HG02970 (cell line): ENCODE measurements around the gene GABRB1.
"Not testable (repeated sequence)": the region's sequence is repeated elsewhere in the genome, so short reads cannot be mapped to it uniquely, and the experiment has no call there.

Experiments
- ATAC-seq: cut with Tn5 transposase; IDR thresholded peaks from one replicate; pipeline ENCODE4 v1.9.1; 2021; ENCODE audit warnings: mild to moderate bottlenecking, moderate library complexity, moderate number of reproducible peaks; ENCODE audit not compliant: unreplicated experiment, low FRiP score

Gene GABRB1

GRCh38 chr4:47373174-47373573 is 341.8 kb downstream of the GABRB1 start:
- no peak for ATAC-seq

- no peak for ATAC-seq
Observed at GRCh38 chr4:47373709-47374108, 342.3 kb downstream of the GABRB1 start.

GRCh38 chr4:47374477-47374876 is 343.1 kb downstream of the GABRB1 start:
- no peak for ATAC-seq

GRCh38 chr4:47378021-47378530 is 346.7 kb downstream of the GABRB1 start:
- not testable (repeated sequence) for ATAC-seq

- no peak for ATAC-seq
Observed at GRCh38 chr4:47381172-47381571, 349.8 kb downstream of the GABRB1 start.

GRCh38 chr4:47382846-47383360 is 351.5 kb downstream of the GABRB1 start:
- ATAC-seq, result no peak

GRCh38 chr4:47383829-47384427 is 352.6 kb downstream of the GABRB1 start:
- no peak for ATAC-seq

- ATAC-seq, result no peak
Observed at GRCh38 chr4:47386146-47386545, 354.8 kb downstream of the GABRB1 start.

GRCh38 chr4:47386561-47387235 is 355.3 kb downstream of the GABRB1 start:
- ATAC-seq, result no peak

- no peak for ATAC-seq
Observed at GRCh38 chr4:47390428-47391125, 359.2 kb downstream of the GABRB1 start.

- ATAC-seq, result no peak
Observed at GRCh38 chr4:47391256-47391655, 359.9 kb downstream of the GABRB1 start.

GRCh38 chr4:47406408-47406807 is 375.0 kb downstream of the GABRB1 start:
- ATAC-seq, result no peak

GRCh38 chr4:47410271-47410670 is 378.9 kb downstream of the GABRB1 start:
- no peak for ATAC-seq

- no peak for ATAC-seq
Observed at GRCh38 chr4:47413521-47413920, 382.2 kb downstream of the GABRB1 start.

- ATAC-seq, result no peak
Observed at GRCh38 chr4:47415719-47416118, 384.4 kb downstream of the GABRB1 start.

- ATAC-seq, result no peak
Observed at GRCh38 chr4:47418147-47418546, 386.8 kb downstream of the GABRB1 start.

- ATAC-seq, result no peak
Observed at GRCh38 chr4:47419296-47419695, 387.9 kb downstream of the GABRB1 start.

GRCh38 chr4:47425628-47426027 is 394.3 kb downstream of the GABRB1 start:
- ATAC-seq, result no peak

GRCh38 chr4:47427935-47428334 is 396.6 kb downstream of the GABRB1 start:
- ATAC-seq, result no peak

GRCh38 chr4:47432749-47433148 is 401.4 kb downstream of the GABRB1 start:
- no peak for ATAC-seq

- no peak for ATAC-seq
Observed at GRCh38 chr4:47434931-47435330, 403.6 kb downstream of the GABRB1 start.
